Retinal pigment epithelial cell (primary cell): ENCODE data around the gene RNF10.

Experiments used
- DNase-seq: peaks from one replicate; pipeline ENCODE4 v3.0.0-alpha.2; 2010; ENCODE audit warnings: low read depth
- H3K4me3 ChIP-seq: 2 replicates; pipeline ENCODE4 v1.5.1; 2011; ENCODE audit warnings: mild to moderate bottlenecking, low read length, control low read depth, moderate library complexity
- CTCF ChIP-seq: conservative IDR thresholded peaks from 2 replicates; pipeline ENCODE4 v1.5.1; 2011; ENCODE audit warnings: low read depth, low read length, control low read depth, inconsistent platforms

Gene RNF10

DNA sequence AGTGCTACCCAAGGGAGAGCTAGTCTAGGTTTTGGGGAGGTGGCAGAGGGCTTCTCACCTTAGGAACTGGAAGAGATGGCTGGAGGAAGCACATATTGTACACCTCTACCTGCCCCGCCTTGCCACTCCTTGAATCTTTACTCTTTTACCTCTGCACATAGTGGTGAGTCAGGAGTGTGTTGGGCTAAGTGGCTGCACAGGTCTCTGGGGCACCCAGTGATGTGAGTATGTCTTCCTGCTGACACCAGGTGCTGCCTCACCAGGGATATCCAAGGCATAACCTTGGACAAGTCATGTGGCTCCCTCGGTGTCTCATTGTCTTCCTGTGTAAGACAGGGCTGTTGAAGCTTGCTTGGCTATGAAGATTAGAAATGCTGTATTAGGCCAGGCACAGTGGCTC lies 86.5 kb downstream of the RNF10 start:
- no peak overlapping the region for H3K4me3 ChIP-seq
- TF ChIP-seq CTCF: no peak
- no peak for DNase-seq

- no peak for DNase-seq
- no peak overlapping the region for H3K4me3 ChIP-seq
- TF ChIP-seq CTCF: peak; percentile 23
These were observed 91.6 kb downstream of the RNF10 start for GRCh38 chr12:120625557-120626419.
